Kidney (tissue), 14 donors: ENCODE results near the gene SEMA3C. TPM values are rescaled to one million over a fixed set of nuclear protein-coding genes. Genes with fewer than 3 reads are reported as not detected.

Experiments used
- DNase-seq, 5 donors: peaks; one replicate each; pipeline ENCODE4 v3.0.0-alpha.2; 2013 to 2020
- FAIRE-seq: peaks from 2 replicates; lab custom pipeline; 2012; peaks lifted over from hg19 to GRCh38; lab: Jason Lieb, UNC
- H3K27ac ChIP-seq, 2 donors: one replicate each; pipeline ENCODE4 v1.7.0; 2013; ENCODE audit warnings: low read depth in 2 of 2, low read length in 2 of 2, inconsistent platforms in 1 of 2
- H3K27me3 ChIP-seq: one replicate; pipeline ENCODE4 v1.7.1; 2013; ENCODE audit warnings: low read length, inconsistent platforms; ENCODE audit not compliant: control insufficient read depth, insufficient read depth
- H3K36me3 ChIP-seq, 3 donors: one replicate each; pipeline versions ENCODE4 v1.7.0 to v1.7.1; 2013; ENCODE audit warnings: low read length in 3 of 3, control low read depth in 1 of 3, inconsistent platforms in 1 of 3; ENCODE audit not compliant: insufficient read depth in 3 of 3, control insufficient read depth in 2 of 3
- H3K4me1 ChIP-seq, 3 donors: one replicate each; pipeline versions ENCODE4 v1.7.0 to v1.7.1; 2013; ENCODE audit warnings: low read length in 3 of 3, inconsistent platforms in 1 of 3, low read depth in 1 of 3; ENCODE audit not compliant: control insufficient read depth in 2 of 3, insufficient read depth in 2 of 3
- H3K4me3 ChIP-seq, 3 donors: one replicate each; pipeline versions ENCODE4 v1.7.0 to v1.8.1; 2013; ENCODE audit warnings: low read length in 3 of 3, control low read depth in 1 of 3, inconsistent platforms in 1 of 3
- H3K9ac ChIP-seq, 3 donors: one replicate each; pipeline versions ENCODE4 v1.7.0 to v1.7.1; 2013; ENCODE audit warnings: low read length in 3 of 3, control low read depth in 1 of 3, inconsistent platforms in 1 of 3
- H3K9me3 ChIP-seq, 3 donors: one replicate each; pipeline versions ENCODE4 v1.7.0 to v1.7.1; 2013; ENCODE audit warnings: low read length in 3 of 3, control low read depth in 1 of 3, inconsistent platforms in 1 of 3; ENCODE audit not compliant: control insufficient read depth in 2 of 3, insufficient read depth in 1 of 3
- CTCF ChIP-seq: IDR thresholded peaks from 3 replicates; pipeline ENCODE4 v1.5.1; 2012; ENCODE audit warnings: mild to moderate bottlenecking, moderate library complexity, borderline replicate concordance; ENCODE audit not compliant: insufficient read depth; ENCODE audit errors: extremely low read depth
- intact Hi-C: fragments of 100-400 bp; cut with DNase I; formaldehyde crosslinking; loops from one replicate; pipeline ENCODE4 v1.11.1; 2022
- polyA plus RNA-seq: library from polyadenylated mRNA; stranded (reverse); fragments of 350-450 nt; fragmentation: Illumina TruSeq; extraction: RNeasy Lipid Tissue Mini Kit (QIAGEN cat#74804); gene quantifications from one replicate; pipeline ENCODE4 v1.2.3, GENCODE V29; 2014; ENCODE audit warnings: low read depth, low replicate concordance; ENCODE audit not compliant: insufficient read depth
- total RNA-seq: library from RNA; stranded (reverse); fragmentation: NEBNext Ultra II Directional; extraction: Animal tissue kit (Norgen Biotek cat#: 25700); gene quantifications from one replicate; pipeline ENCODE4 v1.2.1, GENCODE V29; 2021
- donor health status: control.
- donor health status: control.
- donor health status: control.
- donor health status: control.
- donor health status: control.
- donor health status: DM: yes; HTN: yes; CAD: no.
- donor health status: Normal renal cell carcinoma (clear cell type).

Gene SEMA3C
- total and polyA plus RNA-seq, 2 donors from 2014 or later = 3.9 to 17.2 TPM

DNA sequence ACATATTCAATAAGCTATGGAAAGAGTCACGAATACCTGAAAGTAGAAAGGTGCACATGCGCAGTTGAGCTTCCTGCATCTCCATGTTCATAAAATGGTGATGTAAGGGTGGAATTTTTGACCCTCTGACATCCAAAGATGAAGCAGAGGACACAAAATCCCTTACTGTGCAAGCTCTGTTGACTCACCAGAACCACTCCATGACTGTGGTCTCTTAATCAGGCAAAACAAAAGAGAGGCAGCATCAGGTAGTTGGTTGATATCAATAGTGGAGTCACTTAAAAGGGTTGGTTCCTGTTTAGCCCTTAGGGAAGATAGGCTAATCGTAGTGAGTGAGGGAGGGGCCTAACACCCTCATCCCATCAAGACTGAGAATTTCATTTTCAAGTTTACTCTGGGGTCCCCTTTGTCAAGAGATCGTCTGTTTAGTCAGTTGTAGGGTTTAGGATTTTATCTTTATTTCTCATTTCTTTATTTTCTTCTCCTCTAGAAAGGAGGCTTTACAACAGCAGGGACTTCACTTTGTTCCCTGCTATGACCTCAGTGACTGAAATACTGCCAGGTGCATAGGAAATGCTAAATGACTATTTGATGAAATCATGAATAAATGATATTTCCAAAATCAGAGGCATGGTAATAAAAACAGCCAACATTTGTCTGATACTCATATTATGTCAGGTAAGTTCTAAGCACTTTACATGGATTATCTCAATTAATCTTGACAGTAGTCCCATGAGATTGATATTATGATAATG is 182.3 kb downstream of the SEMA3C start:
- Histone ChIP-seq H3K4me3 (no peak overlapping the region), H3K27me3 (no peaks in the 10 kb centered on the region), H3K9me3 (no peaks in the 10 kb centered on the region), H3K9ac (no peak overlapping the region), H3K36me3 (no peaks in the 10 kb centered on the region), H3K4me1 (no peaks in the 10 kb centered on the region), H3K27ac (no peak overlapping the region)
- no peak for TF ChIP-seq CTCF
- DNase-seq (no peak), FAIRE-seq (no peak)
- intact Hi-C loops = no loop called here

DNA sequence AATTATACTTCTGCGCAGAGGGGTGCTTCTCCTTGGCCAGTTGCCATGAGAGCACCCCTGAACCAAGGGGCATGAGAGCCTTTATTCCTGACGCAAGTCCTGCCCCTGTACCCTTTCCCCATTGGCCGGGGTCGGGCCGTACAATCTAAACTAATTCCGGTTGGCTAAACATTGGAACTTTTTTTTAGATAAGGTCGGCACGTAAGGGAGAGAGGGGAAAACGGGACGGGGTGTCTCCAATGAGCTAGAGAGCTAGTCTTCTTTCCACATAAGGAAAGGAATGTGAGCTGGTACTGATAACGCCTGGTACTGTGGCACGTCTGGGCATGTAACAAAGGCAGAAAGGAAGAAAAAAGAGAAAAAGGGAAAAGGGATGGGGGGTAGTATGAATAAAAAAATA is 183.5 kb downstream of the SEMA3C start:
- DNase-seq (no peak), FAIRE-seq (no peak)
- Histone ChIP-seq H3K9me3 (no peaks in the 10 kb centered on the region), H3K27me3 (no peaks in the 10 kb centered on the region), H3K9ac (no peak overlapping the region), H3K36me3 (no peaks in the 10 kb centered on the region), H3K4me3 (no peak overlapping the region), H3K27ac (no peak overlapping the region), H3K4me1 (no peaks in the 10 kb centered on the region)
- intact Hi-C loops = no loop called here
- TF ChIP-seq CTCF = no peak

GRCh38 chr7:80734011-80734410 is 184.8 kb downstream of the SEMA3C start:
- H3K9me3 ChIP-seq = no peaks in the 10 kb centered on the region

More at GRCh38 chr7:80734011-80734410, 184.8 kb downstream of the SEMA3C start:
- no peaks in the 10 kb centered on the region for H3K4me1 ChIP-seq
- no peak for FAIRE-seq
- no peak overlapping the region for H3K4me3 ChIP-seq
- no peak for DNase-seq
- H3K9ac ChIP-seq = no peak overlapping the region
- H3K36me3 ChIP-seq = no peaks in the 10 kb centered on the region
- TF ChIP-seq CTCF = no peak
- no peaks in the 10 kb centered on the region for H3K27me3 ChIP-seq
- intact Hi-C loops = no loop called here
- no peak overlapping the region for H3K27ac ChIP-seq
